ENCODE results near the gene MAD1L1.

Gene MAD1L1

DNA sequence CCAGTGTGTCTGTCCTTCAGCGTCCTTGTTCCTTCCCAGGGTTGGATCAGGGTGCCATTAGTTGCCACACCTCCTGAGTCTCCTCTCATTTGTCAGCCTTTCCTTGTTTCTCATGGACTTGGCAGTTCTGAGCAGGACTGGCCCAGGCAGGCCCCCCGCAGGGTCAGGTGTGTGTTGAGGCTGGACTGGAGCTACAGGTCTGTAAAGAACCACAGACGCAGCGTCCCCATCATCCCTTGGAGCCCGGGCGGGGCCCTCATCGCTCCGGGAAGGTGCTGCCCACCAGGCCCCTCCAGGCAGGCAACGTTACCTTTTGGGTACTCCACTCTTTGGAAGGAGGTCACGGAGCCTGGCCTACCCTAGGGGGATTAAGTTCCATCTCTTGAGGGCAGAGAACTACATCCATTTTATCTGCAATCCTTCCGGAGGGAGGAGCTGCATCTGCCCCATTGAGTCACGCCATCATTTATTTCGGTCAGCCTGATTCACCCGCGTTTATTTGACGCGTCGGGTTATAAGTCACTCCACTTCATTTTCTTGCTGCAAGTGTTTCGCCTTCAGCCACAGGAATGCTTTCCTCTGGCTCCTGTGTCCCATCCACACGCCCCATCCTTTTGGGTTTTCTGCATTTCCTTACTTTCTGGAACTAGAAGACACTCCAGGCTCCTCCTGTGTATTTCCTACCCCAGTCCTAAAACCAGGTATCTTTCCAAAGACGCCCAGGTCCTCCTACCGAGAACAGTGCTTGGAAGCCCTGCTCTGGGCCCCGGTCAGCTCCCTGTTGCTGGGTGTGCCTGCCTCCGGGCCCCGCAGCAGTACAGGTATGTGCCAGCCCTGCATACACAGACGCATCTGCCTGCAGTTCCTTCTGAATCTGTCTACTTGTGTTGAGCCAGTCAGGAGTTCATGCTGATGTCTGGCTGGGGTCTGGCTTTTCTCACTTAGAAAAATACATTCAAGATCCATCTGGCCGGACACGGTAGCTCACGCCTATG is 141.9 kb downstream of the MAD1L1 start:
- Histone ChIP-seq H3K4me3 (ENCODE audit: low read depth in 1 of 2, low read length in 1 of 2) (no peak overlapping the region), H3K9me3 (no peaks in the 10 kb centered on the region), H3K36me3 (no peaks in the 10 kb centered on the region), H3K4me1 (ENCODE audit: control insufficient read depth in 1 of 2, insufficient read depth in 1 of 2, low read depth in 1 of 2, low read length in 1 of 2) (peaks cover 0 to 4% of the 10 kb centered on the region in 2 experiments), H3K27ac (no peak overlapping the region), H3K27me3 (no peaks in the 10 kb centered on the region)
- TF ChIP-seq, protein P1, sequence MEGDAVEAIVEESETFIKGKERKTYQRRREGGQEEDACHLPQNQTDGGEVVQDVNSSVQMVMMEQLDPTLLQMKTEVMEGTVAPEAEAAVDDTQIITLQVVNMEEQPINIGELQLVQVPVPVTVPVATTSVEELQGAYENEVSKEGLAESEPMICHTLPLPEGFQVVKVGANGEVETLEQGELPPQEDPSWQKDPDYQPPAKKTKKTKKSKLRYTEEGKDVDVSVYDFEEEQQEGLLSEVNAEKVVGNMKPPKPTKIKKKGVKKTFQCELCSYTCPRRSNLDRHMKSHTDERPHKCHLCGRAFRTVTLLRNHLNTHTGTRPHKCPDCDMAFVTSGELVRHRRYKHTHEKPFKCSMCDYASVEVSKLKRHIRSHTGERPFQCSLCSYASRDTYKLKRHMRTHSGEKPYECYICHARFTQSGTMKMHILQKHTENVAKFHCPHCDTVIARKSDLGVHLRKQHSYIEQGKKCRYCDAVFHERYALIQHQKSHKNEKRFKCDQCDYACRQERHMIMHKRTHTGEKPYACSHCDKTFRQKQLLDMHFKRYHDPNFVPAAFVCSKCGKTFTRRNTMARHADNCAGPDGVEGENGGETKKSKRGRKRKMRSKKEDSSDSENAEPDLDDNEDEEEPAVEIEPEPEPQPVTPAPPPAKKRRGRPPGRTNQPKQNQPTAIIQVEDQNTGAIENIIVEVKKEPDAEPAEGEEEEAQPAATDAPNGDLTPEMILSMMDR (IDR thresholded peaks at IDR 0.05), result no peak

DNA sequence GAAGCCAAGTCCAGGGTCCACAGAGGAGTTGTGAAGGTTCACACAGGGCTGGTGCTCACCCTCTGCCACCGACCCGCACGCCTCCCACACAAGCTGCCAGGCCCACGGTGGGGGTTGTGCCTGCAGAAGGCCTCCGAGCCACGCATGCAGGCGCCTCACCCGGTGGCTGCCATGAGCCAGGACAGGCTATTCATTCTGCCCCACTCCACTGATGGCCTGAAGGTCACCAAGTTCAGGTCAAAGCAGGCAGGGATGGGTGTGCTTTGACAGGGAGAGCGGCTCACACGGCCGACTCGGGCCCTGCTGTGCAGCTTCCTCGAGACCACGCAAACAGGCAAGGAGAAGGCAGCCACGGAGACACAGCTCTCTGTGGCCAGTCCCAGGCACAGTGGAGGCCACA is 143.9 kb downstream of the MAD1L1 start:
- Histone ChIP-seq H3K27ac (no peak overlapping the region), H3K4me3 (ENCODE audit: low read depth in 1 of 2, low read length in 1 of 2) (no peak overlapping the region), H3K9me3 (no peaks in the 10 kb centered on the region), H3K36me3 (no peaks in the 10 kb centered on the region), H3K4me1 (ENCODE audit: control insufficient read depth in 1 of 2, insufficient read depth in 1 of 2, low read depth in 1 of 2, low read length in 1 of 2) (no peaks in the 10 kb centered on the region), H3K27me3 (no peaks in the 10 kb centered on the region)
- TF ChIP-seq, protein P1 (IDR thresholded peaks at IDR 0.05), result no peak

DNA sequence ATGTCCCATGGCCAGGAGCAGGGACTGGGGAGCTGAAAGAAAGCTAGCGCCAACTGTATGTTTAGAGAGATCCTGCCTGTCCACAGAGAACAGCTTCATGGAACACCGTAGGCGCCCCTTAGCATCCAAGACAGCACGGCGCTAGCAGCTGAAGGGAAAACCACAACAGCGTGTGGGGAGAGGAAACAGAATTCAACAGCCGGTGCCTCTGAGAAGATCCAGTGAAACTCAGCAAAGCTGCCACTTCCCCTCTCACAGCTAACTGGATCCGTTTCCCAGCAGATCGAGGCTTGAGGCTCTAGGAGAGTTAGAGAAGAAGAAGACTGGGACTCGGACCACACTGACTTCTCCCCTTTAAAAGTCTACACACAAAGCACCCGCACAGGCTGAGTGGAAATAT is 145.0 kb downstream of the MAD1L1 start:
- Histone ChIP-seq H3K9me3 (no peaks in the 10 kb centered on the region), H3K4me3 (ENCODE audit: low read depth in 1 of 2, low read length in 1 of 2) (no peak overlapping the region), H3K4me1 (ENCODE audit: control insufficient read depth in 1 of 2, insufficient read depth in 1 of 2, low read depth in 1 of 2, low read length in 1 of 2) (no peaks in the 10 kb centered on the region), H3K27ac (no peak overlapping the region), H3K36me3 (peaks cover 10% of the 10 kb centered on the region), H3K27me3 (no peaks in the 10 kb centered on the region)
- TF ChIP-seq, protein P1 (IDR thresholded peaks at IDR 0.05), result no peak

DNA sequence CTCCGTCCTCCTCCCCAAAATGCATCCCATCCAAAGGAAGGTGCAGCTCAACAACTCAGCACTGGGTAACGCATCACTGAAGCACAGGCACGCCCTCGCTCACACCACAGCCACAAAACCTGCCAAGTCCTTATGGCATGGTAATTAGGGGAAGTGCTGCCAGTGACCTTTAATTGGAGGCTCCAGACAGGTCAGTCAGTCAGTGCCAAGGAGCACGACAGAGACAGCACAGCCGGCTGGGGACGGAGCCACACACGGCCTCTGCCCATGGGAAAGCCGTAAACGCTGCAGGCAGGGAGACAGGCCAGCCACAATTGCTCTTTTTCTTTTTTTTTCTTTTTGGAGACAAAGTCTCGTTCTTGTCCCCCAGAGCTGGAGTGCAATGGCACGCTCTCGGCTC is 146.5 kb downstream of the MAD1L1 start:
- H3K36me3 ChIP-seq, result peaks cover 10% of the 10 kb centered on the region
- no peak overlapping the region for H3K4me3 ChIP-seq (ENCODE audit: low read depth in 1 of 2, low read length in 1 of 2)
- H3K4me1 ChIP-seq (ENCODE audit: control insufficient read depth in 1 of 2, insufficient read depth in 1 of 2, low read depth in 1 of 2, low read length in 1 of 2), result no peaks in the 10 kb centered on the region
- no peaks in the 10 kb centered on the region for H3K27me3 ChIP-seq
- H3K27ac ChIP-seq, result no peak overlapping the region
- TF ChIP-seq, protein P1 (IDR thresholded peaks at IDR 0.05), result no peak
- H3K9me3 ChIP-seq, result no peaks in the 10 kb centered on the region

DNA sequence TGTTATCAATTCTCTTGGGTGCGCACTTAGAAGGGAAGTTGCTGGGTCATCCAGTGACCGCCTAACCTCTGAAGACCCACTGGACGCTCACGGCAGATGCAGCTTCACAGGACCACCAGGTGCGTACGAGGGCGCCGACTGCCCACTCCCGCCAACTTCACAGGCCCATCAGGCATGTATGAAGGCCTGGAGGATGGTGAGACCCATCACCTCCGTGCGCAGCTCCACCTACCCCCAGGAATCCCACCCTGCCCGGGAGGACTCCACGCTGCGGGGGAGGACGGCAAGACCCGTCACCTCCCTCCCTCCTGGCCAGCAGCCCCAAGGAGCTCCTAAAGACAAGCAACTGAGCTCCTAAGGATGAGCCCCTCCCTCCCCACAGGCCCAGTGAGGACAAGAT is 146.9 kb downstream of the MAD1L1 start:
- Histone ChIP-seq H3K36me3 (peaks cover 10% of the 10 kb centered on the region), H3K4me1 (ENCODE audit: control insufficient read depth in 1 of 2, insufficient read depth in 1 of 2, low read depth in 1 of 2, low read length in 1 of 2) (no peaks in the 10 kb centered on the region), H3K9me3 (no peaks in the 10 kb centered on the region), H3K27ac (no peak overlapping the region), H3K27me3 (no peaks in the 10 kb centered on the region), H3K4me3 (ENCODE audit: low read depth in 1 of 2, low read length in 1 of 2) (no peak overlapping the region)
- TF ChIP-seq, protein P1 (IDR thresholded peaks at IDR 0.05), result no peak
